Astrocyte (in vitro differentiated cells and primary cell): ENCODE results near the gene GPER1. TPM values are rescaled to one million over a fixed set of nuclear protein-coding genes. Genes with fewer than 3 reads are reported as not detected.

Experiments used
- DNase-seq: peaks from one replicate; pipeline ENCODE4 v3.0.0-alpha.2; 2010; ENCODE audit warnings: low read depth
- FAIRE-seq: peaks from 2 replicates; lab custom pipeline; 2011; peaks lifted over from hg19 to GRCh38; lab: Jason Lieb, UNC
- H2AFZ ChIP-seq: 2 replicates; pipeline ENCODE4 v1.6.0; 2012; ENCODE audit warnings: low read depth, low read length, inconsistent platforms
- H3K27ac ChIP-seq: 2 replicates; pipeline ENCODE4 v1.5.1; 2011; ENCODE audit warnings: low read depth, low read length, inconsistent platforms
- H3K27me3 ChIP-seq: 2 replicates; pipeline ENCODE4 v1.6.0; 2011; ENCODE audit warnings: low read length, inconsistent platforms; ENCODE audit not compliant: insufficient read depth
- H3K36me3 ChIP-seq: 2 replicates; pipeline ENCODE4 v1.5.1; 2011; ENCODE audit warnings: low read length, inconsistent platforms; ENCODE audit not compliant: insufficient read depth
- H3K4me1 ChIP-seq: 2 replicates; pipeline ENCODE4 v1.5.1; 2011; ENCODE audit warnings: low read length, inconsistent platforms; ENCODE audit not compliant: insufficient read depth
- H3K4me2 ChIP-seq: 2 replicates; pipeline ENCODE4 v1.6.0; 2012; ENCODE audit warnings: low read length, inconsistent platforms
- H3K4me3 ChIP-seq: 2 replicates; pipeline ENCODE4 v1.5.1; 2011; ENCODE audit warnings: low read depth, mild to moderate bottlenecking, low read length, inconsistent platforms; ENCODE audit not compliant: insufficient read depth
- H3K79me2 ChIP-seq: 2 replicates; pipeline ENCODE4 v1.6.0; 2012; ENCODE audit warnings: mild to moderate bottlenecking, low read length, inconsistent platforms; ENCODE audit not compliant: insufficient read depth
- H3K9ac ChIP-seq: 2 replicates; pipeline ENCODE4 v1.6.0; 2012; ENCODE audit warnings: mild to moderate bottlenecking, low read length, inconsistent platforms
- H3K9me3 ChIP-seq: 2 replicates; pipeline ENCODE4 v1.5.1; 2012; ENCODE audit warnings: low read depth, mild to moderate bottlenecking, low read length, inconsistent platforms; ENCODE audit not compliant: insufficient read depth
- H4K20me1 ChIP-seq: 2 replicates; pipeline ENCODE4 v1.6.0; 2012; ENCODE audit warnings: low read length, inconsistent platforms; ENCODE audit not compliant: insufficient read depth
- H3K27ac Mint-ChIP-seq: one replicate; pipeline ENCODE4 v1.8.0; 2021; ENCODE audit warnings: mild to moderate bottlenecking, mixed read lengths; ENCODE audit not compliant: unreplicated experiment
- H3K27me3 Mint-ChIP-seq: one replicate; pipeline ENCODE4 v1.8.0; 2021; ENCODE audit warnings: low read depth, mixed read lengths; ENCODE audit not compliant: unreplicated experiment
- H3K36me3 Mint-ChIP-seq: one replicate; pipeline ENCODE4 v1.8.0; 2021; ENCODE audit warnings: low read depth, mixed read lengths; ENCODE audit not compliant: unreplicated experiment
- H3K4me1 Mint-ChIP-seq: one replicate; pipeline ENCODE4 v1.8.0; 2021; ENCODE audit warnings: low read depth, mixed read lengths; ENCODE audit not compliant: unreplicated experiment
- H3K4me3 Mint-ChIP-seq: one replicate; pipeline ENCODE4 v1.8.0; 2021; ENCODE audit warnings: mild to moderate bottlenecking, moderate library complexity, mixed read lengths; ENCODE audit not compliant: unreplicated experiment
- H3K9me3 Mint-ChIP-seq: one replicate; pipeline ENCODE4 v1.8.0; 2021; ENCODE audit warnings: mild to moderate bottlenecking, mixed read lengths; ENCODE audit not compliant: unreplicated experiment
- EZH2 ChIP-seq: IDR thresholded peaks from 2 replicates; pipeline ENCODE4 v1.6.1; 2012; ENCODE audit warnings: mild to moderate bottlenecking, low read length, inconsistent platforms; ENCODE audit not compliant: insufficient read depth
- total RNA-seq: library from RNA; stranded (reverse); gene quantifications from 2 replicates; pipeline ENCODE4 v1.2.1, GENCODE V29; 2021
- TF ChIP-seq, protein P1 (sequence below): IDR thresholded peaks from 2 replicates; pipeline ENCODE4 v1.5.1; 2011; ENCODE audit warnings: low read depth, mild to moderate bottlenecking, inconsistent platforms, low read length, moderate library complexity; ENCODE audit not compliant: insufficient read depth

Gene GPER1
- total RNA-seq, 1 donor from 2014 or later, result 17.4 TPM

DNA sequence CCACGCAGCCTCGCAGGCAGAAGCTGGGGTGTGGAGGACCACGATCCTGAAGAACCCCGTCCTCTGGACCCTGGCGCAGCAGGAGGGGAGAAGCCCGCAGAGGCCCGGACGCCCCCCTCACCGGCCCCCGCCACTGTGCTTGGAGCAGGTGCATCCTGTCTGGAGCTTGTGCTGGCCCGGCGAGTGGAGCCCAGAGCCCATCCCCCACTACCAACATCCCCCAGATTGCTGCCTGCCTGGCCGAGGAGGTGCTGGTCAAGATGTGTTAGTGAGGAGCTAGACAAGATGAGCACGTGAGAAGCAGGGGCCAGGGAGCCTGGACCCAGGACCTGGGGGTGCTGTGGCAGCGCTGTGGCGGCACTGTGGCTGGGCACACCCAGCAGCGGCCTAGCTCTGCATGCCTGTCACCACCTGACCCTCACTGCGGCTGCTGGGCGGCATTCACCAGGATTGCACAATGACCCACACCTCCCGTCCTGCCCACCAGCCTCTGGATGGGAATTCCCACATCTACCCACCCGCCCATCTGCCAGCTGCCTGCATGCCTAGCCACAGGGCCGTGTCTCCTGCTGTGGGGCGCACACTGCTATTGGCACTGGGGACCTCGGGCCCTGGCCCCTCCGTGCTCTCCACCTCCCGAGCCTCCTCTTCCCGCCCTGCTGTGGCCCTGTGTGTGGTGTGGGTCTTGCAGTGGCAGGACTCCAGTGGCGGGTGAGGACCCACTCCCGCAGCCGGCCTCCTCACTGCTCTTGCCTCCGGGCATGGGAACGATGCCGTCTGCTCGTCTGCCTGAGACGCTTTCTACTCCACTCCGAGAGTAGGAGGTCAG lies 31.7 kb upstream of the GPER1 start:
- H3K4me1 ChIP-seq, result no peaks in the 10 kb centered on the region
- H3K36me3 ChIP-seq, result no peaks in the 10 kb centered on the region
- Mint-ChIP-seq H3K27ac (no peak overlapping the region), H3K4me1 (peaks cover 6% of the 10 kb centered on the region), H3K36me3 (peaks cover 3% of the 10 kb centered on the region), H3K27me3 (peaks cover 2% of the 10 kb centered on the region), H3K4me3 (no peak overlapping the region), H3K9me3 (no peaks in the 10 kb centered on the region)
- H3K27ac ChIP-seq, result no peak overlapping the region
- FAIRE-seq (no peak), DNase-seq (no peak)
- no peak overlapping the region for H3K4me3 ChIP-seq
- peaks cover 56% of the 10 kb centered on the region for H4K20me1 ChIP-seq
- no peaks in the 10 kb centered on the region for H3K9me3 ChIP-seq
- no peak overlapping the region for H3K9ac ChIP-seq
- H3K27me3 ChIP-seq, result no peaks in the 10 kb centered on the region
- no peak overlapping the region for H3K4me2 ChIP-seq
- TF ChIP-seq EZH2, result no peak
- TF ChIP-seq, protein P1, sequence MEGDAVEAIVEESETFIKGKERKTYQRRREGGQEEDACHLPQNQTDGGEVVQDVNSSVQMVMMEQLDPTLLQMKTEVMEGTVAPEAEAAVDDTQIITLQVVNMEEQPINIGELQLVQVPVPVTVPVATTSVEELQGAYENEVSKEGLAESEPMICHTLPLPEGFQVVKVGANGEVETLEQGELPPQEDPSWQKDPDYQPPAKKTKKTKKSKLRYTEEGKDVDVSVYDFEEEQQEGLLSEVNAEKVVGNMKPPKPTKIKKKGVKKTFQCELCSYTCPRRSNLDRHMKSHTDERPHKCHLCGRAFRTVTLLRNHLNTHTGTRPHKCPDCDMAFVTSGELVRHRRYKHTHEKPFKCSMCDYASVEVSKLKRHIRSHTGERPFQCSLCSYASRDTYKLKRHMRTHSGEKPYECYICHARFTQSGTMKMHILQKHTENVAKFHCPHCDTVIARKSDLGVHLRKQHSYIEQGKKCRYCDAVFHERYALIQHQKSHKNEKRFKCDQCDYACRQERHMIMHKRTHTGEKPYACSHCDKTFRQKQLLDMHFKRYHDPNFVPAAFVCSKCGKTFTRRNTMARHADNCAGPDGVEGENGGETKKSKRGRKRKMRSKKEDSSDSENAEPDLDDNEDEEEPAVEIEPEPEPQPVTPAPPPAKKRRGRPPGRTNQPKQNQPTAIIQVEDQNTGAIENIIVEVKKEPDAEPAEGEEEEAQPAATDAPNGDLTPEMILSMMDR, result no peak
- no peaks in the 10 kb centered on the region for H3K79me2 ChIP-seq
- H2AFZ ChIP-seq, result no peak overlapping the region

DNA sequence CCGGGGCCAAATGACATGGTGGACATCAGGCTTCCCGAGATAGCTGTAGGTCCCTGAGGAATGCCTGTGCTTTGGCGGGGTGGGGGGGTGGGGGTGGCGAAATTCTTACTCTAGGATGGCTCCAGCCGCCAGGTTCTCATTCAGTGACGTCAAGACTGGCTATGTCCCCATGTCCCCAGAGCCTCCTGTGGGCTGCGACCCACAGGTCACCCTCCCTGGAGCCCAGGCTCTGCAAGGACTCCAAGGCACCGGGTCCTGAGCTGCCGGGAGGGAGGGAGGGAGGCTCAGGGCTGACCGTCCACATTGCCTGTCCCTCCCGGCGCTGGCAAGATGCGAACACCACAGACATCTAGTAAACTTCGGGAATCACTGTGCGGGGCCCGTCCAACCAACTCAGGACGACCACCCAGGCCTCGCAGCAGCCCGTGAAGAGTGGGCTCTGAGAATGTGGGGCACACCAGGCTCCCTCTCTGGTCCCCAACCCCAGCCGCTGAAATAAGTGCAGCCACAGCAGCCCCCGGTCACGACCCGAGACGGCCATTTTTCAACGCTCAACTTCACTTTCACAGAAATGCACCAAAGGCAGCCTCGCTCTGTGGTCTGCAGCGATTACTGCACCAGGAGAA lies 31.0 kb upstream of the GPER1 start:
- no peak for FAIRE-seq
- Mint-ChIP-seq H3K4me3 (no peak overlapping the region), H3K4me1 (peaks cover 3% of the 10 kb centered on the region), H3K27me3 (peaks cover 2% of the 10 kb centered on the region), H3K27ac (no peak overlapping the region), H3K9me3 (no peaks in the 10 kb centered on the region), H3K36me3 (peaks cover 3% of the 10 kb centered on the region)
- no peak overlapping the region for H3K4me2 ChIP-seq
- no peaks in the 10 kb centered on the region for H3K36me3 ChIP-seq
- no peaks in the 10 kb centered on the region for H3K4me1 ChIP-seq
- TF ChIP-seq EZH2, result no peak
- TF ChIP-seq, protein P1, result no peak
- H3K79me2 ChIP-seq, result no peaks in the 10 kb centered on the region
- DNase-seq, result no peak
- H3K4me3 ChIP-seq, result no peak overlapping the region
- no peaks in the 10 kb centered on the region for H3K27me3 ChIP-seq
- peaks cover 56% of the 10 kb centered on the region for H4K20me1 ChIP-seq
- H3K9ac ChIP-seq, result no peak overlapping the region
- H3K9me3 ChIP-seq, result no peaks in the 10 kb centered on the region
- H3K27ac ChIP-seq, result no peak overlapping the region
- H2AFZ ChIP-seq, result no peak overlapping the region
